Activated CD4-positive, CD25-positive, alpha-beta regulatory T cell treated with anti-CD3 and anti-CD28 coated beads, Interleukin-2, amount 50 U/mL, for 24 hours (primary cell): ENCODE data around the gene TENM4.
"Not testable (repeated sequence)": the region's sequence is repeated elsewhere in the genome, so short reads cannot be mapped to it uniquely, and the experiment has no call there.

Experiments used
- ATAC-seq, 2 donors: fragments of 150-1000 bp; cut with Tn5 transposase; one replicate each; pipeline ENCODE4 v1.10.0; 2021; ENCODE audit warnings: mild to moderate bottlenecking in 1 of 2, moderate library complexity in 1 of 2

Gene TENM4

GRCh38 chr11:79200398-79201070, 240.3 kb downstream of the TENM4 start:
- no peak for ATAC-seq

- no peak for ATAC-seq
Observed at GRCh38 chr11:79199729-79200354, 241.0 kb downstream of the TENM4 start.

GRCh38 chr11:79198898-79199250, 242.0 kb downstream of the TENM4 start:
- no peak for ATAC-seq

- ATAC-seq, result no peak
Observed at GRCh38 chr11:79198203-79198897, 242.5 kb downstream of the TENM4 start.

GRCh38 chr11:79196950-79197349, 243.9 kb downstream of the TENM4 start:
- ATAC-seq, result no peak

GRCh38 chr11:79195209-79195608, 245.6 kb downstream of the TENM4 start:
- ATAC-seq, result no peak

GRCh38 chr11:79193663-79194310, 247.0 kb downstream of the TENM4 start:
- ATAC-seq, result no peak

GRCh38 chr11:79192836-79193235, 248.0 kb downstream of the TENM4 start:
- ATAC-seq, result no peak

GRCh38 chr11:79191716-79192115, 249.1 kb downstream of the TENM4 start:
- ATAC-seq, result not testable (repeated sequence)

GRCh38 chr11:79190553-79190952, 250.3 kb downstream of the TENM4 start:
- not testable (repeated sequence) for ATAC-seq

GRCh38 chr11:79189601-79190000, 251.2 kb downstream of the TENM4 start:
- ATAC-seq, result no peak

- ATAC-seq, result no peak
Observed at GRCh38 chr11:79189055-79189454, 251.8 kb downstream of the TENM4 start.

- no peak for ATAC-seq
Observed at GRCh38 chr11:79186669-79187068, 254.2 kb downstream of the TENM4 start.

GRCh38 chr11:79185351-79185750, 255.5 kb downstream of the TENM4 start:
- no peak for ATAC-seq

- ATAC-seq, result no peak
Observed at GRCh38 chr11:79184285-79184684, 256.5 kb downstream of the TENM4 start.

- no peak for ATAC-seq
Observed at GRCh38 chr11:79182794-79183193, 258.0 kb downstream of the TENM4 start.

- ATAC-seq, result no peak
Observed at GRCh38 chr11:79179087-79179486, 261.7 kb downstream of the TENM4 start.

GRCh38 chr11:79174045-79175008, 266.5 kb downstream of the TENM4 start:
- no peak for ATAC-seq

- no peak for ATAC-seq
Observed at GRCh38 chr11:79173615-79174014, 267.2 kb downstream of the TENM4 start.

- ATAC-seq, result no peak
Observed at GRCh38 chr11:79170321-79170720, 270.5 kb downstream of the TENM4 start.

- ATAC-seq, result no peak
Observed at GRCh38 chr11:79168530-79169110, 272.2 kb downstream of the TENM4 start.
